SJCRH30 (cell line): Measurements from ENCODE around the gene PGAM2. TPM values are rescaled to one million over a fixed set of nuclear protein-coding genes. Genes with fewer than 3 reads are reported as not detected.

Source experiments
- DNase-seq, 2 experiments: peaks; one replicate each; pipeline ENCODE4 v3.0.0-alpha.2; 2015 to 2020
- H3K27ac ChIP-seq: fragments of 250-450 bp; sonication (Bioruptor Pico); 2 replicates; pipeline ENCODE4 v1.5.1; 2020; ENCODE audit warnings: mild to moderate bottlenecking, moderate library complexity
- H3K27me3 ChIP-seq: fragments of 250-450 bp; sonication (Bioruptor Pico); 2 replicates; pipeline ENCODE4 v1.5.1; 2020; ENCODE audit warnings: mild to moderate bottlenecking, moderate library complexity
- H3K36me3 ChIP-seq: fragments of 250-450 bp; sonication (Bioruptor Pico); 2 replicates; pipeline ENCODE4 v1.5.1; 2020; ENCODE audit warnings: mild to moderate bottlenecking, moderate library complexity
- H3K4me1 ChIP-seq: fragments of 250-450 bp; sonication (Bioruptor Pico); 2 replicates; pipeline ENCODE4 v1.5.1; 2020; ENCODE audit warnings: mild to moderate bottlenecking, moderate library complexity
- H3K4me3 ChIP-seq: fragments of 250-450 bp; sonication (Bioruptor Pico); 2 replicates; pipeline ENCODE4 v1.5.1; 2020; ENCODE audit warnings: mild to moderate bottlenecking, moderate library complexity
- H3K9me3 ChIP-seq: fragments of 250-450 bp; sonication (Bioruptor Pico); replicated peaks from 2 replicates; pipeline ENCODE4 v1.5.1; 2020; ENCODE audit warnings: mild to moderate bottlenecking, moderate library complexity
- total RNA-seq: library from RNA; depleted of rRNA; stranded (reverse); fragments of >200 nt; shearing (Covaris generic); gene quantifications from 2 replicates; pipeline ENCODE4 v1.2.3, GENCODE V29; 2014

Gene PGAM2
- total RNA-seq, 1 experiment from 2014 or later = not detected

DNA sequence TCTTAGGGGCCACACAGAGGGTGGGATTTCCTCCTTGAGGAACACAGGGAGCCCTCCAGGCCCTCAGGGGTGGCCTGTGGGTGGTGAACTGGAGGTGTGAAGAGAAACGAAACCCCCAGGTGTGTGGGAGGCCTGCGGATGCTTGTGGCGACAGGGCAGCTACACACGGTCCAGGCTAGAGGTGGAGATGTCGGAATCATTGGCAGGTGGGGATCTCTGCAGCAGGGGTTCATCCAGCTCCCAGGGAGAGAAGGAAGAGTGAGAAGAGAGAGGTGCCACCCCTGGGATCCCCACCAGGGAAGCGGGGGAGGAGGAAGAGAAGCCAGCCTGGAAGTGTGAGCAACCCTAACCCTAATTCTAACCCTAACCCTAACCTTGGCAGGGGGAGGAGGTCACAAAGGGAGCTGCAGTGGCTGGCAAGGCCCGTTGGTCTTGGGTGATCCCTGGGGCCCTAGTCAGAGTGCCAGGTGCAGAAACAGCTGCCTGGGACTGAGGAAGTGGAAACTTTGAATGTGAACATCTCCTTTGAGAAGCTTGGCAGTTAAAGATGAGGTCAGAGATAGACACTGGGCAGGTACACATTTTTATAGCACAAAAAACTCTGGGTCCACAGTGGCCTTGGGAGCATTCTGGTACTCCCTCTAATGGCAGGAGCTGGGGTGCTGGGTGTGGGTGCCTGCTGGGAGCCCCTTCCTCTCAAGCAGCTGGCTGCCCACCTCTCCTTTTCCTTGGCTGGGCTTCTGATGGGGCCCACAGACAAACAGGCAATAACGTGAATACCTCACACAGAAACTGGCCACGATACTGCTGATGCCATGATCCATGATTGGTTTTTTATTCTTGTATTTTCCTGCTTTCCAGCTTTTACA is 31.9 kb upstream of the PGAM2 start:
- no peaks in the 10 kb centered on the region for H3K9me3 ChIP-seq
- H3K4me1 ChIP-seq = peaks cover 31% of the 10 kb centered on the region
- H3K27ac ChIP-seq = no peak overlapping the region
- no peaks in the 10 kb centered on the region for H3K36me3 ChIP-seq
- DNase-seq = peak in 1 of 2 experiments; percentile 52
- no peak overlapping the region for H3K4me3 ChIP-seq
- no peaks in the 10 kb centered on the region for H3K27me3 ChIP-seq

DNA sequence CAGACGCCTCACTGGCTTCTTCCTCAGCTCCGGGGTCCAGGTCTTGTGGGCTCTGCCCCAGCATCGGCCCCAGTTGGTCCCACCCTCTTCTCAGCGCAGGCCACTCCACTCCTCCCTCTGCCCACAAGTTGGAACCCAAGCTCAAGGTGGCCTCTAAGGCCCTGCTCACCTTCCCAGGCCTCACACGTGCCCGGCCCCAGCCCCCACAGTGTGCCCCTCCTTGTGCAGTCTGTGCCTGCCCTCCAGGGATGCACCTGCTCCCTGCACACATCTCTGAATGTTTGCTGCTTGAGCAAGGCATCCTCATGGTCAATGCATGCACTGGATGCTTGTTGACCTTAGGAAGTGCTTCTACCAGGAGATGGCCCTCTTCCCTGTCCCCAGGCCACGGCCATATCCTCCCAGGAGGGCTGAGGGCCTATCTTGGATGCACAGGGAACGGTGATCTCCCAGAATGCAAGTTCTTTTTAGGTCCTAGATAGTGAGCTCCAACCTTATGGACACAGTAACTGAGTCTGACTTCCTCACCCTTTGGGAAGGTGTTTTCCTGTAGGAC is 31.0 kb upstream of the PGAM2 start:
- Histone ChIP-seq H3K27me3 (no peaks in the 10 kb centered on the region), H3K4me1 (peaks cover 33% of the 10 kb centered on the region), H3K4me3 (no peak overlapping the region), H3K9me3 (no peaks in the 10 kb centered on the region), H3K27ac (no peak overlapping the region), H3K36me3 (no peaks in the 10 kb centered on the region)
- DNase-seq = no peak

DNA sequence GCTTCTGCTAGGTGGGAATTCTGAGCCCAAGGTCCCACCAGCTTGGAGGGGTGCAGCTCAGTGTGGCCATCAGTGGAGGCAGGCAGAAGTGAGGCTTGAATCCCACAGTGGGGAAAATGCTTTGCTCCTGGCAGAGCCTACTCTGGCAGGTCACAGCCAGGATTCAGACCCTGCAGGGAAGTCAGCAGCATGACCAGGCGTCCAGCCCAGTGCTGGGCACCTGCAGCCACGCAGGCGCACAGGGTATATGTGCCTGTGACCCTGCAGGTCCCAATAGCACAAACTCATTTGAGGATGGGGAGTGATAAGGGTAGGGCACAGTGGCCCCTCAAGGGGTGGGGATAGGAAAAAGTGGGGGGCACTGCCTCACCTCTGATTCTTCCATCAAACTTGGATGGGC is 30.4 kb upstream of the PGAM2 start:
- H3K36me3 ChIP-seq = no peaks in the 10 kb centered on the region
- no peak overlapping the region for H3K27ac ChIP-seq

DNA sequence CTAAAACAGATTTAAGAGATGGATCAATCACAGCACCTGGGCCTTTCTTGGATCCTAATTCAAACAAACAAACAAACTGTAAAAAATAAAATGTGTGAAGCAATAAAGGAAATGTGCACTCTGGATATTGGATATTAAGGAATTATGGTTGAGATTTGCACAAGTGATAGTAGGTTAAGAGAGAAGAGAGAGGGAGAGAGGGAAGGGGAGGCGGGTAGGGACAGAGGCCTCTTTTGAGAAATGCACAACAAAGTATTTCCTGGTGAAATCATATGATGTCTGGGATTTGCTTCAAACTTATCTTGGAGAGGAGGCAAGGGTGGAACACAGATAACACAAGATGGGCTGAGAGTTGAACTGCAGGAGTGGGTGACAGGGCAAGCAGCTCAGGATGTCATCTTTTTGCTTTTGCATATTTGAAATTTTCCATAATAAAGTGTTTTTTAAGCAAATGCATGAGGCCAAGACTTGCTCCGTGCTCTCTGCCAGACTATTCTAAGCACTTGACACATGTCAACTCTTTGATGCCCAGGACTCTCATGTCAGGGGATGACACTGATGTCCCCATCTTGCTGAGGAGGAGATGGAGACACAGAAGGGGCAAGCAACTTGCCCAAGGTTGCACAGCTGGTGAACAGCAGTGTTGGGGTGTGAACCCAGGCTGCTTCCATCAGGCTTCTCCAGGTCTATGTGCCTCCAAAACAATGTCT is 29.7 kb upstream of the PGAM2 start:
- Histone ChIP-seq H3K9me3 (no peaks in the 10 kb centered on the region), H3K27me3 (no peaks in the 10 kb centered on the region), H3K27ac (no peak overlapping the region), H3K4me1 (peaks cover 28% of the 10 kb centered on the region), H3K36me3 (no peaks in the 10 kb centered on the region), H3K4me3 (no peak overlapping the region)
- DNase-seq = no peak

More for the DNA sequence above, 30.4 kb upstream of the PGAM2 start:
- Histone ChIP-seq H3K4me1 (peaks cover 33% of the 10 kb centered on the region), H3K27me3 (no peaks in the 10 kb centered on the region), H3K9me3 (no peaks in the 10 kb centered on the region), H3K4me3 (no peak overlapping the region)
- no peak for DNase-seq

DNA sequence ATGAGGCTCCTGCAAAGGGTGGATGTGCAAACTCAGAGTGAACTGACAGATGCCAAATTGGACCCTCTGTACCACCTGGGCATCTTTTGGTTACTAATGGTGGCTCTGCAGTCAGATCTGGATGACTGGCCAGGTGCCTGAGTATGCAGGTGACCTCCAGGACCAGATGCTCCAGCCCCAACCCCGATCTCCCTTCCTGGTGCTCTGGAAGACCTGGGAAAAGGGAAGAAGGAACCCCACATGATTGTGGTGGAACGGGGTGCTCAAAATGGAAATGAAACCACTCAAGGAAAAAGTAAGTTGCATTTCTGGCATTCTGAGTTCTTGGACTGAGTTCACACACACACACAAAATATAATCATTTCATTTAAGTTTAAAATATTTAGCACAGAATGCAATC is 29.0 kb upstream of the PGAM2 start:
- no peaks in the 10 kb centered on the region for H3K36me3 ChIP-seq
- H3K4me1 ChIP-seq = peaks cover 21% of the 10 kb centered on the region
- no peak overlapping the region for H3K4me3 ChIP-seq
- H3K27me3 ChIP-seq = no peaks in the 10 kb centered on the region
- DNase-seq = no peak
- no peak overlapping the region for H3K27ac ChIP-seq
- H3K9me3 ChIP-seq = no peaks in the 10 kb centered on the region

DNA sequence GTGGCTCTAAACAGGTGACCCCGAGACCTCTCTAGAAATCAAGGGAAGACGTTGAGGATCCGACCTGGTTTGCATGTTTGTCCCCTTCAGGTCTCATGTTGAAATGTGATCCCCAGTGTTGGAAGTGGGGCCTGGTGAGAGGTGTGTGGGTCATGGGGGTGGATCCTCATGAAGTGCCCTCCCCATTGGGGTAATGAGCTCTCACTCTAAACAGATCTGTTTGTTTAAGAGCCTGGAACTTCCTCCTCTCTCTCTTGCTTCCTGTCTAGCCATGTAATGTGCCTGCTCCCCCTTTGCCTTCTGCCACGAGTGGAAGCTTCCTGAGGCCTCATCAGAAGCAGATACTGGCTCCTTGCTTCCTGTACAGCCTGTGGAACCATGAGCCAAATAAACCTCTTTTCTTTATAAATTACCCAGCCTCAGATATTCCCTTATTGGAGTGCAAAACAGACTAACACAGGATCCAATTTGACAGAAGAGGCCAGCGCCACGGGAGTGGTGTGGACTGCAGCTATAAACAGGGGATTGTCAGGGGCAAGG is 27.8 kb upstream of the PGAM2 start:
- Histone ChIP-seq H3K4me3 (no peak overlapping the region), H3K9me3 (no peaks in the 10 kb centered on the region), H3K27me3 (no peaks in the 10 kb centered on the region), H3K4me1 (peaks cover 25% of the 10 kb centered on the region), H3K36me3 (no peaks in the 10 kb centered on the region), H3K27ac (no peak overlapping the region)
- no peak for DNase-seq

DNA sequence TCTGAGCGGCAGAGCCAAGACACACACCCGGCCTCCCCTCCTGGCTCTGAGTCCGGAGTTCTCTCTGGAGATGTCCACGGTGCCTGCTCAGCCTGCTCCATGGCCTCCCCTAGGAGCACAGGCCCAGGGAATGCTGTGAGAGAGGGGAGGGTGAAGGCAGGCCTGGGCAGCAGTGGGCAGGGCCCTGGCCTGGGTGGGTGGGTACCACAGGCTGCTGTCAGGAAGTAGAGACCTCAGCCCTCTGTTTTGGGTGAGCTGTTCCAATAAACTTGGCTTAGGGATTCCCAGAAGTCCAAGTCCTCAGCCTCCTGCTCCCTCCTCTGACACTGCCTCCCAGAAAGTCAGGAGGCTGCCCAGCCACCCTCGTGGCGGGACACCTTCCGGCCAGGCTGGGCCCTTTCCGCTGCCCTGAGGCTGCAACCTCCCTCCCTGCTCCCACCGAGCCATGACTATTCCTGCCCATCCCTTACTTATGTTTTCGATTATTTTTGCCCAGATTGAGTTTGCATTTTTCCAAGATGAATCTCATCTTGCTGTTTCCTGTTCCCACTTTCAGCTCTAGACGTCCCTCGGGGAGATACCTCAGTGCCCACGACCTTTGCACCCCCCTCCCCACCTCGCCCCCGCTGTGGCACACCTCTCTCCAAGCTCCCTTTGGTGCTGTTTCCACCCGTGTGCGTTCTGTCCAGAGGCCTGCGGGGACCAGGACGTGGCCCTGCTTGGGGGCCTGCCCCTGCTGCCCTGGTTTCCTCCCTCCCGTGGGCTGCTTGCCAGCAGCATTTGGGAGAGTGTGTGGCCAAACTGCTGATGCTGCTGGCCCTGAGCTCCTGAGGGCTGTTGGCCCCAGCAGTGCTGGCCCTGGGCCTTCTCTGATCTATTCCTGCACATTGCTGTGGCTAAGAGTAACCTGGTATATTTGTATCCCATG is 22.8 kb upstream of the PGAM2 start:
- H3K9me3 ChIP-seq = no peaks in the 10 kb centered on the region
- H3K36me3 ChIP-seq = no peaks in the 10 kb centered on the region
- peaks cover 26% of the 10 kb centered on the region for H3K4me1 ChIP-seq
- peak overlapping the region; percentile 46 for H3K27ac ChIP-seq
- no peak overlapping the region for H3K4me3 ChIP-seq
- no peaks in the 10 kb centered on the region for H3K27me3 ChIP-seq
- DNase-seq = peak; percentile 47 to 60

DNA sequence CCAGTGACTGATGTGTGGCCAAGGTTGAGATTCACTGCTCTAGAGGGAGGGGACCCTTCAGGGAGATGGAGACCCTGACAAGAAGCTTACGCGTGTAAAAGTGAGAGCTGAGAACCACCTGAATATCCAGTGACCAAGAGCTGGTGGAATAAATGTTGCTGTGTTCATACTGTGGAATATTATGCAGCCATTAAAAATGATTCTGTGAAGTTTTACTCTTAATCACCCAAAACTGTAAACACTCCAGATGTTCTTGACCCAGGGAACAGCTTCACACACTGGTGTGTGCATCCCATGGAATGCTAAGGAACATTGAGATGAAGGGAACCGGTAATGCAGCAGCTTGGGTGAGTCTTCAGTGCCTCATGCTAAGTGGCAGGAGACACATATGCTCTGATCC is 21.3 kb upstream of the PGAM2 start:
- no peaks in the 10 kb centered on the region for H3K9me3 ChIP-seq
- no peak overlapping the region for H3K4me3 ChIP-seq
- no peaks in the 10 kb centered on the region for H3K36me3 ChIP-seq
- H3K4me1 ChIP-seq = peaks cover 25% of the 10 kb centered on the region
- H3K27me3 ChIP-seq = no peaks in the 10 kb centered on the region
- H3K27ac ChIP-seq = no peak overlapping the region
- DNase-seq = no peak

DNA sequence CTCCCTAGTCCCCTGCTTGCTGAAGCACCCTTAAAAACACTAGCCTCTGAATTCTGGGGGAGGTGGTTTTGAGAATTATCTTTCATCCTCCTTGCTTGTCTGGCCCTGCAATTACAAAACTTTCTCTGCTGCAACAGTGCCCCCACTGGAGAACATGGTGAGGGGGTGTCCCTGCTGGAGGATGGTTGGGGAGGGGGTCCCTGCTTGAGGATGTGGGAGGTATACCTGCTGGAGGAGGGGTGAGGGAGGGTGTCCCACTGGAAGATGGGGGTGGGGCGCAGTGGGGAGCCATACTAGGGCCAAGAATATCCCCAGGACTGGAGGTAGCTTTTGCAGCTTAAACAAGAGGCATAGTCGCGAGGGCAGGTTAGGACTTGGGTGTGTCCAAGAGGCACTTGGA is 20.2 kb upstream of the PGAM2 start:
- no peak for DNase-seq
- no peak overlapping the region for H3K27ac ChIP-seq
- no peaks in the 10 kb centered on the region for H3K27me3 ChIP-seq
- peaks cover 15% of the 10 kb centered on the region for H3K4me1 ChIP-seq
- no peak overlapping the region for H3K4me3 ChIP-seq
- no peaks in the 10 kb centered on the region for H3K36me3 ChIP-seq
- no peaks in the 10 kb centered on the region for H3K9me3 ChIP-seq

DNA sequence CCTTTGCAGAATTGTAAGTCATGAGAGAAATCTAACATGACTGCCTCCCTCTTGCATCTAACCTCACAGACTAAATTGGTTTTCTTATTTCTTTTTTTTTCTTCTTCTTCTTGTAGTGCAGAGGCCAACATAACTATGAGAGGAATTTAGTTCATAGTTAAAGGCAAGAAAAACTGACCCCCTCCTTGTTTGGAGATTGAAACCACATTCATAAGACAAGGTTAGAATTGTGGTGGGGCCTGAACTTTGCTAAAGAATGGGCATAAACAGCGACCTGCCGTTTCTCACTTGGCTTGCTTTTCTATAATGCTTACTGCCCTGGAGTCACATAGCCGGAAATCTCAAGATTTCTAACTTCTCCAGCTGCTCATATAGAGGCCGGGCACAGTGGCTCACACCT is 19.3 kb upstream of the PGAM2 start:
- Histone ChIP-seq H3K9me3 (no peaks in the 10 kb centered on the region), H3K27me3 (no peaks in the 10 kb centered on the region), H3K4me3 (no peak overlapping the region), H3K27ac (no peak overlapping the region), H3K4me1 (peaks cover 15% of the 10 kb centered on the region), H3K36me3 (no peaks in the 10 kb centered on the region)
- no peak for DNase-seq

DNA sequence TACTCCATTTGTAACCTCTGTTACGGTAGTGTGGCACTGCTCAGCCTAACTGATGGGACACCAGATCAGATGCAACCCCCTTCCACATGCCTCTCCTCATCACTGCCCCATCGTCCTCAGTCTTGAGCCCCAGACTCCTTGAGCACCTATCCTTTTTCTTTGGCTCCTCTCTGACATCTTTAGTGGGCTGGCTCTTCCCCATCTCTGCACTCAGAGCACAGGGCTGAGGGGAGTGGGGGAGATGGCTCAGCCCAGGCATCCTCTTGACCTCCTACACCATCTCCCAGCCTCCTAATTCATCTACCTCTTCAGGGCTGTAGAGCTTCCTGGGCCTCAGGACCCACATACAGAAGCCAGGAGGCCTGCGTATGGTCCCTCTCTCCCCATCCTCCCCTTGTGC is 18.4 kb upstream of the PGAM2 start:
- H3K4me1 ChIP-seq = peaks cover 15% of the 10 kb centered on the region
- no peak for DNase-seq
- H3K4me3 ChIP-seq = no peak overlapping the region
- H3K9me3 ChIP-seq = no peaks in the 10 kb centered on the region
- H3K27ac ChIP-seq = no peak overlapping the region
- H3K27me3 ChIP-seq = no peaks in the 10 kb centered on the region
- no peaks in the 10 kb centered on the region for H3K36me3 ChIP-seq

DNA sequence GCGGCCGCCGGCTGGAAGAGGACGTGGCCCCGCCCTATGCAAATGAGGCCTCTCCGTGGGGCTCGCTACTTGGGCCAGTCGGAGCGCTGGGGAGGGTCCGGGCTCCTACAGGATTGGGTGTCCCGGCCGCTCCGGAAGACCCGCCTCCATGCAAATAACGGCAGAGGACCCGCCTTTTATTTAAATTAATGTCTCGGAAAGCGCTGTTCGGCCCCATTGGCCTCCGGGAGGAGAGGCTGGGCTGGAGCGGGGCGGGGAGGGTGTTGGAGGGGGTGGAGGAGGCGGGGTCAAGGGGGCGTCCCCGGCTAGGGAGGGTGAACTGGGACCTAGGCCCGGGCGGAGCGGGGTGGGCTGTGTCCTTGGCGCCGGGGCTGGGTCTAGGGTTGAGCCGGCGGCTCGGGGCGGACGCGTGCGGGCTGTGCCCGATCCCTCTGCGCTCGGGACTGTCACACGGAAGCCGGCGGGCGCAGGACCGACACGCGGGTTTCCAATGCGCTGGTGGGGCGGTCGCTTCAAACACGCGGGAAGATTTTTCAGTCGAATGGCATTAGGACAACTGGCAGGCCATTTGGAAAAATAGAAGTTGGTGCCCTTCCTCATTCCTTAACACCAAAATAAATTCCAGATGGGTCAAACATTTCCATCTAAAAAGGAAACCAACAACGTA is 17.3 kb upstream of the PGAM2 start:
- H3K4me1 ChIP-seq = peaks cover 5% of the 10 kb centered on the region
- no peaks in the 10 kb centered on the region for H3K36me3 ChIP-seq
- H3K27ac ChIP-seq = peak overlapping the region; percentile 32
- no peaks in the 10 kb centered on the region for H3K27me3 ChIP-seq
- no peaks in the 10 kb centered on the region for H3K9me3 ChIP-seq
- peak overlapping the region; percentile 60 for H3K4me3 ChIP-seq
- peak; percentile 99 for DNase-seq

DNA sequence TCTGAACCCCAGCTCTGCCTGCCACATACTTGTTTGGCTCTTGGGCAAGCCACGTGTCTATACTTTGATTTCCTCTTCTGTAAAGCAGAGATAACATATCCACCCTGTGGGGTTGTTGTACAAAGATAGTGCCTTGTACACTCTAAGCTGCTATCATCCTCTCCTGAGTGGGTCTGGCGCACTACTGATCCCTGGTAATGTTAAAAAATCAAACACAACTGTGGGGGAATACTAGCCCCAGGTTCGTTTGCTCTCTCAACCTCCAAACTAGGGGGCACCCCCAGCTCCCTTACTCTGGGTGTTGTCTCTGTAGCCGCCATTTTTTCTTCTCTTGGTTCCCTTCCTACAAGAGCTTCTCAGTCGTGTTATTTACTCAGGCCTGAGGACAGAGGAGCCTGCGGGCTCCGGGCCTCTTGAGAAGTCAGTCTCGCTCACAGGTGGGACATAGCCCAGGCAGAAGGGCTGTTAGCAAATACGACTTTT is 15.9 kb upstream of the PGAM2 start:
- DNase-seq = no peak
- Histone ChIP-seq H3K36me3 (no peaks in the 10 kb centered on the region), H3K9me3 (no peaks in the 10 kb centered on the region), H3K27ac (no peak overlapping the region), H3K4me1 (no peaks in the 10 kb centered on the region), H3K4me3 (no peak overlapping the region), H3K27me3 (no peaks in the 10 kb centered on the region)
